Hepatocyte (in vitro differentiated cells): ENCODE data around the gene GATAD2A. TPM values are rescaled to one million over a fixed set of nuclear protein-coding genes. Genes with fewer than 3 reads are reported as not detected.

ENCODE experiments used
- DNase-seq: peaks from one replicate; pipeline ENCODE4 v3.0.0-alpha.2; 2016; ENCODE audit warnings: low spot score
- H2AFZ ChIP-seq: fragments of 200-600 bp; sonication (generic); 2 replicates; pipeline ENCODE4 v1.6.0; 2016; ENCODE audit warnings: antibody characterized with exemption, mild to moderate bottlenecking
- H3K27ac ChIP-seq: fragments of 200-600 bp; sonication (generic); 2 replicates; pipeline ENCODE4 v1.5.1; 2016; ENCODE audit warnings: mild to moderate bottlenecking
- H3K27me3 ChIP-seq: fragments of 200-600 bp; sonication (generic); 2 replicates; pipeline ENCODE4 v1.6.1; 2016
- H3K36me3 ChIP-seq: fragments of 200-600 bp; sonication (generic); replicated peaks from 2 replicates; pipeline ENCODE4 v1.5.1; 2016; ENCODE audit warnings: low read depth; ENCODE audit not compliant: insufficient read depth
- H3K4me1 ChIP-seq: fragments of 200-600 bp; sonication (generic); 2 replicates; pipeline ENCODE4 v1.5.1; 2016; ENCODE audit warnings: mild to moderate bottlenecking, moderate library complexity; ENCODE audit not compliant: insufficient read depth
- H3K4me2 ChIP-seq: fragments of 200-600 bp; sonication (generic); 2 replicates; pipeline ENCODE4 v1.6.0; 2016
- H3K4me3 ChIP-seq: fragments of 200-600 bp; sonication (generic); 2 replicates; pipeline ENCODE4 v1.5.1; 2016; ENCODE audit warnings: mild to moderate bottlenecking
- H3K79me2 ChIP-seq: fragments of 200-600 bp; sonication (generic); 2 replicates; pipeline ENCODE4 v1.6.0; 2017; ENCODE audit warnings: mild to moderate bottlenecking
- H3K9me2 ChIP-seq: fragments of 200-600 bp; sonication (generic); replicated peaks from 2 replicates; pipeline ENCODE4 v1.6.0; 2017; ENCODE audit warnings: mild to moderate bottlenecking; ENCODE audit not compliant: insufficient read depth
- H3K9me3 ChIP-seq: fragments of 200-600 bp; sonication (generic); 2 replicates; pipeline ENCODE4 v1.5.1; 2016; ENCODE audit warnings: low read depth, mild to moderate bottlenecking
- H4K20me1 ChIP-seq: fragments of 200-600 bp; sonication (generic); 2 replicates; pipeline ENCODE4 v1.6.0; 2016; ENCODE audit warnings: mild to moderate bottlenecking; ENCODE audit not compliant: insufficient read depth, poor library complexity, severe bottlenecking
- CTCF ChIP-seq: fragments of 200-600 bp; sonication (generic); IDR thresholded peaks from 2 replicates; pipeline ENCODE4 v1.5.1; 2016; ENCODE audit warnings: antibody characterized with exemption, mild to moderate bottlenecking; ENCODE audit not compliant: poor library complexity
- EZH2 ChIP-seq: fragments of 200-600 bp; sonication (generic); IDR thresholded peaks from 2 replicates; pipeline ENCODE4 v1.6.1; 2016; ENCODE audit warnings: antibody characterized with exemption, mild to moderate bottlenecking, borderline replicate concordance
- EZH2phosphoT487 ChIP-seq: fragments of 200-600 bp; sonication (generic); IDR thresholded peaks from one replicate; pipeline ENCODE4 v1.6.1; 2018; ENCODE audit warnings: antibody characterized with exemption, mild to moderate bottlenecking, low read depth, moderate library complexity; ENCODE audit not compliant: unreplicated experiment, severe bottlenecking
- WGBS: methylation state at CpG from one replicate; pipeline ENCODE4 v1.1.6; 2016; ENCODE audit warnings: low lambda C conversion rate; ENCODE audit errors: missing lambda C conversion rate; 5-methylcytosine and 5-hydroxymethylcytosine counted together
- polyA plus RNA-seq: library from polyadenylated mRNA; unstranded; fragments of >200 nt; fragmentation: Nextera tagmentation; extraction: Ambion mirVana; gene quantifications from 2 replicates; pipeline ENCODE4 v1.2.1, GENCODE V29; 2016
- total RNA-seq: library from RNA; depleted of rRNA; stranded (reverse); fragments of >200 nt; gene quantifications from 2 replicates; pipeline ENCODE4 v1.2.3, GENCODE V29; 2014

Gene GATAD2A
- total and polyA plus RNA-seq, 2 experiments from 2014 or later = 35.3 to 35.7 TPM

- TF ChIP-seq EZH2phosphoT487 (no peak), CTCF (no peak), EZH2 (no peak)
- no peaks in the 10 kb centered on the region for H3K9me3 ChIP-seq
- H3K36me3 ChIP-seq = no peaks in the 10 kb centered on the region
- WGBS = 87% methylated on average over 8 of the region's 8 CpGs
- H2AFZ ChIP-seq = no peak overlapping the region
- no peak overlapping the region for H3K4me2 ChIP-seq
- no peak overlapping the region for H3K4me3 ChIP-seq
- H3K4me1 ChIP-seq = no peaks in the 10 kb centered on the region
- DNase-seq = no peak
- H3K27ac ChIP-seq = no peak overlapping the region
- H4K20me1 ChIP-seq = peaks cover 81% of the 10 kb centered on the region
- no peaks in the 10 kb centered on the region for H3K27me3 ChIP-seq
- H3K9me2 ChIP-seq = no peaks in the 10 kb centered on the region
- peaks cover 98% of the 10 kb centered on the region for H3K79me2 ChIP-seq
Observed at GRCh38 chr19:19418555-19419260, 13.2 kb downstream of the GATAD2A start.

- Histone ChIP-seq H3K36me3 (no peaks in the 10 kb centered on the region), H3K4me3 (no peak overlapping the region), H3K79me2 (peaks cover 98% of the 10 kb centered on the region), H3K27me3 (no peaks in the 10 kb centered on the region), H3K4me1 (no peaks in the 10 kb centered on the region), H3K27ac (no peak overlapping the region), H3K9me3 (no peaks in the 10 kb centered on the region), H3K9me2 (no peaks in the 10 kb centered on the region), H4K20me1 (peaks cover 89% of the 10 kb centered on the region), H3K4me2 (no peak overlapping the region), H2AFZ (no peak overlapping the region)
- TF ChIP-seq CTCF (no peak), EZH2 (no peak), EZH2phosphoT487 (no peak)
- DNase-seq = no peak
- WGBS = 93% methylated on average over 21 of the region's 21 CpGs
Observed at GRCh38 chr19:19420570-19421298, 15.3 kb downstream of the GATAD2A start.

DNA sequence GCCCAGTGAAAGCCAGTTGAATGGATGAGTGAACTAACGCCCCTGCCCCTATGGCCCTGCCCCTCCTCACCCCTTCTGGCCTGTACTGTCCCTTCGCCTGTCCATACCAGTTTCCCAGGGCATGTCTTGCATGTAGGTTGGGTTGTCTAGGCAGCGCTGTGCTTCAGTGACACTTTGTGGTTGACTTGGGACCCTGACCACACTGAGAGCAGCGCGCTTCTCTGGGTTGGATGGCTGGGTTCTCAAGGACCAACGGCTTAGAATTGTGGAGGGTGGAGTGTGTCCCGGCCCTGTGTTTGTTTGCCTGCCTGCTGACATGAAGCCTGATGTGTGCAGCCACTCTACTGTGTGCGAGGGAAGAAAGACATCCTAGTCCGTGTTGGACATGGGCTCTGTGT lies 15.8 kb downstream of the GATAD2A start:
- Histone ChIP-seq H3K27ac (no peak overlapping the region), H3K4me2 (no peak overlapping the region), H3K9me2 (no peaks in the 10 kb centered on the region), H3K9me3 (no peaks in the 10 kb centered on the region), H4K20me1 (peaks cover 89% of the 10 kb centered on the region), H3K27me3 (no peaks in the 10 kb centered on the region), H2AFZ (no peak overlapping the region), H3K36me3 (no peaks in the 10 kb centered on the region), H3K79me2 (peaks cover 98% of the 10 kb centered on the region), H3K4me3 (no peak overlapping the region), H3K4me1 (no peaks in the 10 kb centered on the region)
- DNase-seq = no peak
- no peak for TF ChIP-seq CTCF
- TF ChIP-seq EZH2phosphoT487 = no peak
- TF ChIP-seq EZH2 = no peak
- WGBS = 91% methylated on average over 8 of the region's 9 CpGs
